GM20000 (cell line): ENCODE measurements around the gene TENT5C.

Source experiments
- DNase-seq: peaks from one replicate; pipeline ENCODE4 v3.0.0; 2012; ENCODE audit warnings: low spot score
- TF ChIP-seq, protein P1 (sequence below): IDR thresholded peaks from 2 replicates; pipeline ENCODE4 v1.5.1; 2012; ENCODE audit warnings: mild to moderate bottlenecking, control low read depth; ENCODE audit errors: extremely low read depth, missing control alignments

The TENT5C gene

DNA sequence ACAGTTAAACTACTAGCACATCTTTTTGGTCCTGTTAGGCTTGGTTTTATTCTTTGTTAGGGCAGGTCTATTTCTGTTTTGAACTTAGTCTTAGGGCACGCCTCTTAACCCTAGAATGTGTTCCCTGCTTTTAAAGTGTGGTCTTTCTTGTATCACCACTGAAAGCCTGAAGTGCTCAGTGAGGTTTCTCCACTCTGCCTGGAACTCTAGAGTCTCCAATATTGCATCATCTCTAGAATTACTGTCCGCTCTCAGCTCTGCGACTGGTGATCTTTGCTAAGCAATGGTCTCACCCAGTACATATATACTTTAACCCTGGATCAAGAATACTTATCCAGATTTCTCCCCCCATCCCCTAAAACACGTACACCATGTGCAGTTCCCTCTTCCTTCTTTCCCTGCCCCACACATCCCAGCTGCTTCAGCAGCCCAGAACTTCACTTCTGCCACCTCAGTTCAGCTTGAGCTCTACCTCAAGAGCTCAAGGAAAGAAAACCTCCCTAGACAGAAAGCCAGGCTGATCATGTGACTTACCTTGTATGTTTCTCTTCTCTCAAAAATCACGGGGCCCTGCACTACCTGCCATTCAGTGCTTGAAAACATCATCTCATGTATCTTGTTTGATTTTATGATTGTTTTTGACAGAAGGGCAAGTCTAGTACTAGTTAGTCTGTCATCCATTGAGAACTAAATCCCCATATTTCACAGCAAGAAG is 59.9 kb downstream of the TENT5C start:
- TF ChIP-seq, protein P1, sequence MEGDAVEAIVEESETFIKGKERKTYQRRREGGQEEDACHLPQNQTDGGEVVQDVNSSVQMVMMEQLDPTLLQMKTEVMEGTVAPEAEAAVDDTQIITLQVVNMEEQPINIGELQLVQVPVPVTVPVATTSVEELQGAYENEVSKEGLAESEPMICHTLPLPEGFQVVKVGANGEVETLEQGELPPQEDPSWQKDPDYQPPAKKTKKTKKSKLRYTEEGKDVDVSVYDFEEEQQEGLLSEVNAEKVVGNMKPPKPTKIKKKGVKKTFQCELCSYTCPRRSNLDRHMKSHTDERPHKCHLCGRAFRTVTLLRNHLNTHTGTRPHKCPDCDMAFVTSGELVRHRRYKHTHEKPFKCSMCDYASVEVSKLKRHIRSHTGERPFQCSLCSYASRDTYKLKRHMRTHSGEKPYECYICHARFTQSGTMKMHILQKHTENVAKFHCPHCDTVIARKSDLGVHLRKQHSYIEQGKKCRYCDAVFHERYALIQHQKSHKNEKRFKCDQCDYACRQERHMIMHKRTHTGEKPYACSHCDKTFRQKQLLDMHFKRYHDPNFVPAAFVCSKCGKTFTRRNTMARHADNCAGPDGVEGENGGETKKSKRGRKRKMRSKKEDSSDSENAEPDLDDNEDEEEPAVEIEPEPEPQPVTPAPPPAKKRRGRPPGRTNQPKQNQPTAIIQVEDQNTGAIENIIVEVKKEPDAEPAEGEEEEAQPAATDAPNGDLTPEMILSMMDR: no peak
- no peak for DNase-seq

DNA sequence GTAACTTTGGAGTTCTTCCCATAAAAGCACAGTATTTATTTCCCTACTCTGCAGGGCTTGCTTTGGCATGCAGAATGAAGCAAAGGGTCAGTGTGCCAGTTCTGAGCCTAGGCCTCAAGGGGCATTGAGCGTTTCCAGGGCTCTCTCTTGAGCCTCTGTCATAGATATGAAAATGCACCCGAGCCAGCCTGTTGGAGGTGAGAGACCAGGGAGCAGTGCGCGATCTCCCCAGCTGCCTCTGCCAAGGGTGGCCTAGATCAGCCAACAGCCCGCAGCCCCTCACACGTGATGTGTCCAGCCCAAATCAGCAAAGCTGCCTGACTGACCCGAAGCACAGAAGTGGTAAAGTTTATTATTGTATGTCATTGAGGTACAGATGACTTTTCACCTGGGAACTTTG is 63.7 kb downstream of the TENT5C start:
- no peak for DNase-seq
- TF ChIP-seq, protein P1: no peak

DNA sequence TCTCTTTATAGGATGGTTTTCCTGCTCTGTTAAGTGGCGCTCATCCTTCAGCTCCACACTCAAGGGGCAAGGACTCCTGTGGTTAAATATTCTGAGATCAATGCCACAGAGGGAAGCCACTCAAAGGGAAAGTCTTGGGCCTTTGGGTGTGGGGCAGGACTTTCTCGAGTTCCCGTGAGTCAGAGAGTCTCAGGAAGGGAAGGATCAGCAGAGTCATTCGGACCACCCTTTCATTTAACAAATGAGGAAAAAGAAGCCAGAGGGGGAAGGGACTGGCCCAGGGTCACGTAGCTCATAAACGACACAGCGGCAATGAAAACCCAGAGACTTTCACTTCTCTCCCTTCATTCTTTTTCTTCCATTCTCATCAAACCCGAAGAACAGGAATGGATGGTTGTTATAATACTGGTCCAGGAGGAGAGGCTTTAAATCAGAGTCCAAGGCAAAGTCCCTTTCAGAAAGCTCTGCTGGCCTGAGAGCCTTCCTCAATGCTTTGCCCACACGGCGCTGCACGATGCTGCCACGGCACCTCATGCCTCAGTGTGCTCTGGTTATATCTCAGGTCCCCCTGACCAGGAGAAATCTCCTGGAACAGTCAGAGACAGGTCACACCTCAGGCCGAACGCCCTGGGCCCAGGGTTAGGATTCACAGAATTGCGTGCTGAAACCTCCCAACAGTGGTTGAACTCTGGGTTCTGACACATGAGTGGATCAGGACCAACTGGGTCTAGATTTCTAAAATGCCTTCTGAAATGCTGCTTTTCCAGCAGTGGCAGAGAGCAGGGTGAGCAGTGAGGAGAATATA is 65.3 kb downstream of the TENT5C start:
- DNase-seq: no peak
- TF ChIP-seq, protein P1: no peak

DNA sequence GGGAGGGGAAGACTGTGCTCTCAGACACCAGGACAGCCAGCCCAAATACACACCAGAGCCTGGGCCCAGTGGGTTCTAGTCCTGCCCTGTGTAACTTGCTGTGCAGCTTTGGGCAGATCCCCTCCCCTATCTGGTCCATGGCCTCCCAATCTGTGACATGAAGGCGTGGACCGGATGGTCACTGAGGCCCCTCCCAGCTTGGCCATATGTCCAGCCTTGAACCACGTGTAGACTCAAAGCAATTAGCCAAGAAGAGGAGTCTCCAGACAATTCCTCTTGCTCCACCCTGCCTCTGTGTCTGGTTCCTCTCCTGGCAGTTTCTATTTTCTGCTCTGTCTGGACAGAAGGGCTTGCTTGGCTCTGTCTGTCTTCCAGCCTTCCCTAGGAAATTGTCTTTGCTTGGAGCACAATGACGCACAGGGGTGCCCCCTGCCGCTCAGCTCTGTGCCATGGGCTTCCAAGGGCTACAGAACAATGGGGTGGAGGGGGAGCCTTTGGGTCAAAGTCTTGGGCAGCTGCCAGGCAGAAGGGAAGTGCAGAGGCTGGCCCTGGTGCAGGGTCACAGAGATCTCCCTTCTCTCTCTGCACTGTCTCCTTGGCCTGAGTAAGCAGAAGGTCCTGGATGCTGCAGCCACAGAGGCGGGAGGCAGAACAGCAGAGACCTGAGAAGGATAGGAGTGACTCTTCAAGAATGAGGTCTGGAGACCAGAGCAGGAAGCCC is 66.1 kb downstream of the TENT5C start:
- DNase-seq: no peak
- TF ChIP-seq, protein P1: no peak

DNA sequence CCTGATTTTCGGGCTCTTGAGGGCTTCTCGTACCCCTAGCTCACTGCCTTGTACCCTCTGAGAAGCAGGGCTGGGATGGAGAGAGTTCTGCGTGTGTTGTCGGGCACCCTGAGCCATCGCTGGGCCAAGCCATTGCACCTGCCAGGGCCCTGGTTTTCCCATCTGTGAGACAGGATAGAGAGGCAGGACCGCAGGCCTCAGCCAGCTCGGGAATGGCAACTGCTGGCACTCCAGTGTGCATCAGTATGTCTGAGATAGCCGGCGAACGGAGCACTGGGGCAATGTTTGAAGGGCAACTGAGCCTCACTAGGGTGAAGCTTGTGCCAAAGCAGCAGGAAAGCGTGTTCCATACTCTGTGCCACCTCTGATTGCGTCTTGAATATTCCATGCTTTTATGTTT is 66.9 kb downstream of the TENT5C start:
- TF ChIP-seq, protein P1: no peak
- no peak for DNase-seq

DNA sequence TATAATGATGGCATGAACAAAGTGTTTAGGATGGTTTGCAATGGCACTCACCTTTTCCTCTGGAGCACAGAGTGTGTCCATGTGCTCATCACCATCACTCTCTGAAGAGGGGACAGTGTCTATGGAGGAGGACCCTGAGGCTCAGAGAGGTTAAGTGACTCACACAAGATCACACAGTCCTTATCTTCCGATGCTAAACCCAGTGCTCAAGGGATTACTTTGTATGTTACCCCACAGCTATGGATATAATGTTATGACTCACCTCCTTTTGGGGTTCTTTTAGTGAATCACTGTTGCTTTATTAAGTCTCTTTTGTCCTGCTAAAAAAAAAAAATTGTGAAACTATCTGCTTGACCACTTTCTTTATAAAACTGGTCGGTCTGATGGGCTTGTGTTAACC is 67.6 kb downstream of the TENT5C start:
- DNase-seq: no peak
- TF ChIP-seq, protein P1: no peak
